Measurements from ENCODE around the gene GARRE1.

GRCh38 chr19:34273121-34273520 lies 18.8 kb downstream of the GARRE1 start:
- TF ChIP-seq, protein P1, sequence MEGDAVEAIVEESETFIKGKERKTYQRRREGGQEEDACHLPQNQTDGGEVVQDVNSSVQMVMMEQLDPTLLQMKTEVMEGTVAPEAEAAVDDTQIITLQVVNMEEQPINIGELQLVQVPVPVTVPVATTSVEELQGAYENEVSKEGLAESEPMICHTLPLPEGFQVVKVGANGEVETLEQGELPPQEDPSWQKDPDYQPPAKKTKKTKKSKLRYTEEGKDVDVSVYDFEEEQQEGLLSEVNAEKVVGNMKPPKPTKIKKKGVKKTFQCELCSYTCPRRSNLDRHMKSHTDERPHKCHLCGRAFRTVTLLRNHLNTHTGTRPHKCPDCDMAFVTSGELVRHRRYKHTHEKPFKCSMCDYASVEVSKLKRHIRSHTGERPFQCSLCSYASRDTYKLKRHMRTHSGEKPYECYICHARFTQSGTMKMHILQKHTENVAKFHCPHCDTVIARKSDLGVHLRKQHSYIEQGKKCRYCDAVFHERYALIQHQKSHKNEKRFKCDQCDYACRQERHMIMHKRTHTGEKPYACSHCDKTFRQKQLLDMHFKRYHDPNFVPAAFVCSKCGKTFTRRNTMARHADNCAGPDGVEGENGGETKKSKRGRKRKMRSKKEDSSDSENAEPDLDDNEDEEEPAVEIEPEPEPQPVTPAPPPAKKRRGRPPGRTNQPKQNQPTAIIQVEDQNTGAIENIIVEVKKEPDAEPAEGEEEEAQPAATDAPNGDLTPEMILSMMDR (conservative IDR thresholded peaks at IDR 0.05; ENCODE audit: low read depth in 2 of 2) = no peak
- no peak for TF ChIP-seq EZH2 (IDR thresholded peaks at IDR 0.05; ENCODE audit: low read depth, unreplicated experiment)

Measured in GM23338 (cell line).